AG04449 (cell line): ENCODE results near the gene MSL1.

ENCODE experiments used
- CTCF ChIA-PET: fragments of 350-600 bp; formaldehyde crosslinking; extraction: SDS; loops from one replicate; lab custom pipeline; 2021; ENCODE audit warnings: antibody characterized with exemption; lab: Yijun Ruan, JAX
- POLR2A ChIA-PET: fragments of 400-600, 350-600 bp; formaldehyde crosslinking; extraction: SDS; loops from one replicate; lab custom pipeline; 2020; ENCODE audit warnings: antibody characterized with exemption, inconsistent platforms; lab: Yijun Ruan, JAX
- DNase-seq: peaks from one replicate; pipeline ENCODE4 v3.0.0-alpha.2; 2010; ENCODE audit warnings: low read depth, low spot score
- H3K4me3 ChIP-seq: 2 replicates; pipeline ENCODE4 v1.5.1; 2011; ENCODE audit warnings: low read depth, mild to moderate bottlenecking, control low read depth, low read length
- TF ChIP-seq, protein P1 (sequence below): IDR thresholded peaks from one replicate; pipeline ENCODE4 v1.5.1; 2011; ENCODE audit warnings: mild to moderate bottlenecking, moderate library complexity, low read length, control low read depth, inconsistent platforms; ENCODE audit not compliant: insufficient read depth; ENCODE audit errors: missing control alignments

Gene MSL1

DNA sequence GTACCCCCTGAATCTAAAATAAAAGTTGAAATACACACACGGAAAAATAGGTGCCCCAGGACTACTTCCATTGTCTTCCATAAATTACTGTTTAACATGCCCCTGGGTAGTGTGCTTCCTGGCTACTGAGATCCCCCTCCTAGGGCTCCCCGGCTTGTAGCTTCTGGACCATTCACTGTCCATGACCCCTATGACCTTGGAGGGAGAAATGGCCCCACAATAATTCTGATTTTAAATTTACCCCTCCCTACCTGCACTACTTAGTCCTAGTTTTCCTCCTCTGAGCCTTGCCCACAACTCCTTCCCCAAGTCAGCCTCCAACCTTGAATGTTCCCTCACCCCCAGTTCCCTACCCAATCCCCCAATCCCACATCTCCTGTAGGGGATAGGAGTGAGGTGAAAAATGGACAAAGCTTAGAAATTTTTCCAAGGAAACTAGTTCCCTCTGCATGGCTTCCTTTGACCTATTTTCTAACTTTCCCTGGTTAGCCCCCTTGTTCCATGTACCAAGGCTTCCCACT lies 9.5 kb upstream of the MSL1 start:
- ChIA-PET POLR2A (interaction anchor here (0.9 to 5.7 kb wide), 6 partner anchors 10 to 79 kb away, joined by 3 to 74 read pairs (median 32); partner anchors contain the start of genes CASC3, MSL1 and NR1D1), CTCF (interaction anchor here (0.7 to 7.4 kb wide), 46 partner anchors 11 to 424 kb away, joined by 3 to 129 read pairs (median 7); partner anchors contain the start of genes CASC3, CSF3, MED24 and MSL1)
- TF ChIP-seq, protein P1, sequence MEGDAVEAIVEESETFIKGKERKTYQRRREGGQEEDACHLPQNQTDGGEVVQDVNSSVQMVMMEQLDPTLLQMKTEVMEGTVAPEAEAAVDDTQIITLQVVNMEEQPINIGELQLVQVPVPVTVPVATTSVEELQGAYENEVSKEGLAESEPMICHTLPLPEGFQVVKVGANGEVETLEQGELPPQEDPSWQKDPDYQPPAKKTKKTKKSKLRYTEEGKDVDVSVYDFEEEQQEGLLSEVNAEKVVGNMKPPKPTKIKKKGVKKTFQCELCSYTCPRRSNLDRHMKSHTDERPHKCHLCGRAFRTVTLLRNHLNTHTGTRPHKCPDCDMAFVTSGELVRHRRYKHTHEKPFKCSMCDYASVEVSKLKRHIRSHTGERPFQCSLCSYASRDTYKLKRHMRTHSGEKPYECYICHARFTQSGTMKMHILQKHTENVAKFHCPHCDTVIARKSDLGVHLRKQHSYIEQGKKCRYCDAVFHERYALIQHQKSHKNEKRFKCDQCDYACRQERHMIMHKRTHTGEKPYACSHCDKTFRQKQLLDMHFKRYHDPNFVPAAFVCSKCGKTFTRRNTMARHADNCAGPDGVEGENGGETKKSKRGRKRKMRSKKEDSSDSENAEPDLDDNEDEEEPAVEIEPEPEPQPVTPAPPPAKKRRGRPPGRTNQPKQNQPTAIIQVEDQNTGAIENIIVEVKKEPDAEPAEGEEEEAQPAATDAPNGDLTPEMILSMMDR: no peak
- DNase-seq: no peak
- no peak overlapping the region for H3K4me3 ChIP-seq

DNA sequence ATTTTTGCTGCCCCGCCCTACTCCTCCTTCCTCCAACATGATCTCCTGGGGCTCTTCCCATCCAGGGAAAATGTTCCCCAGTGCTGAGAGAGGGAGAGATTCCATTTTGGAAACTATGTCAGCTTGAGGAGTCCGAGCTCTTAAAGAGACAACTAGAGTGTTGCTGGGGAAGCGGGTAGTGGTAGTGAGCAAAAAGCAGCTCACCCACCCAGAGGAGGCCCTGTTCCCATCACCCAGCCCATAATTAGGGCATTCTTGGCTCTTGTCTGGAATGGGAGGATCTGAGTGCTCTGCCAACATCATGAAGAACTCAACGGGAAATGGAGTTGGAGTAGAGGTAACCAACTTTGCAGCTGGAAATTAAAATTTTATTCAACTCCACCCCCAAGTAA lies 9.1 kb upstream of the MSL1 start:
- no peak for DNase-seq
- TF ChIP-seq, protein P1: no peak
- H3K4me3 ChIP-seq: no peak overlapping the region
- CTCF ChIA-PET: interaction anchor here (0.7 to 7.4 kb wide), 47 partner anchors 11 to 240 kb away, joined by 3 to 129 read pairs (median 7); partner anchors contain the start of genes CASC3, CSF3, MSL1 and NR1D1
- POLR2A ChIA-PET: interaction anchor here (0.5 to 5.7 kb wide), 10 partner anchors 10 to 79 kb away, joined by 3 to 74 read pairs (median 6); partner anchors contain the start of genes CASC3, MSL1 and NR1D1

DNA sequence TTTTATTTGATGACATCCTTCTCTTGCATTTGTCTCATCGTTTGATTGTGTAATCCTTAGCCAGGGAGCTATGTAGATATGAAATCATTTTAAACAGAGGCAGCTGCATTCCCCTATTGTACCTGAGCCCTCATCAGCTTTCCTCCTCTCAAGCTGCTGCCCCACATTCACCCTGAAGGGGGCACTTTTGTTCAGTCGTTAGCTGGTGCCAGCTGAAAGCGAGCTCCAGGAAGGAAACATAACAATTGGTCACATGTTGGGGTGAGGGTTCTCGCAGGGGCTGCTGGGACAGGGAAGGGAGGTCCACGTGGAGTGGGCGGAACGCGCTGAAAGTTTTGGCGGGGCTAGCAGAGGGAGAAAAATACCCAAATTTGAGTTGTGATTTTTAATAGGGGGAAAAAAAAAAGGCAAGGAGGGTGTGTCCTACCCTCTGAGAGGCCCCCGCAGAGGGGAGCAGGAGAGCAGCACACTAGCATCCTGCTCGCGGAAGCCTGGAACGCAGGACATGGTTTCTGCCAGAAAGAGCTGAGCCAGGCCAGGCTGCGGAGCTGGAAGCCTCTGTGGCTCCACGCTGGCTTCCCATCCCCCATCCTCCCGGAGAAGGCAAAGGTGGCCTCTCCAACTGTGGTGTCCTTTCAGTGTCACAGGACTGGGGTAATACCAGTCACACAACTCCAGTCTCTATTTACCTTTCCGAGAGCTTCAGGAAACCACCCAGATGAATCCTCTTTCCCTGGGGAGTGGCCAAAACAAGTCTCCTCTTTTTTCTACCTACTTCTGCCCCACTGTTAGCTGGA lies 8.5 kb upstream of the MSL1 start:
- peak overlapping the region; percentile 51 for H3K4me3 ChIP-seq
- TF ChIP-seq, protein P1: peak; percentile 87
- DNase-seq: peak; percentile 77
- ChIA-PET CTCF (interaction anchor here (0.7 to 7.4 kb wide), 46 partner anchors 10 to 241 kb away, joined by 3 to 129 read pairs (median 7); partner anchors contain the start of genes CASC3, CDC6, CSF3 and MSL1), POLR2A (interaction anchor here (0.5 to 5.7 kb wide), 11 partner anchors 9 to 78 kb away, joined by 3 to 74 read pairs (median 4); partner anchors contain the start of genes CASC3, MED24, MSL1 and NR1D1)

DNA sequence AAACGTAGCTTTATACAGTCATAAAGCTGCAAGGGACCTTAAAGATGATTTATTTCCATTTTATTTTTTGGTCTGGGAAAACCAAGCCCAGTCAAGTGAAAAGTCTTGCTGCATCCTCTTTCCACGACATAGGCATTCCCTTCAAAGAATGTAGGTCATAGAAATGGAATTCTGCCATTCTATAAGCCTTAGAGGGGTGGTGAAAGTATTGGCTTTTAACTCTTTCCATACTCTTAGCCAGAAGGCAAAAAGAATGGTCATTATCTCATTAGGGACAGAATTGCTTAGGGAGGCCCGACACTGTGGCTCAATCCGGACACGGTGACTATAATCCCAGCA lies 7.9 kb upstream of the MSL1 start:
- no peak for DNase-seq
- ChIA-PET POLR2A (interaction anchor here (1.1 to 5.7 kb wide), 6 partner anchors 8 to 60 kb away, joined by 3 to 74 read pairs (median 12); partner anchors contain the start of genes CASC3, MED24, MSL1 and NR1D1), CTCF (interaction anchor here (0.8 to 7.4 kb wide), 28 partner anchors 10 to 188 kb away, joined by 3 to 129 read pairs (median 8); partner anchors contain the start of genes CASC3, CSF3, MSL1 and NR1D1)
- peak overlapping the region; percentile 51 for H3K4me3 ChIP-seq
- TF ChIP-seq, protein P1: no peak

DNA sequence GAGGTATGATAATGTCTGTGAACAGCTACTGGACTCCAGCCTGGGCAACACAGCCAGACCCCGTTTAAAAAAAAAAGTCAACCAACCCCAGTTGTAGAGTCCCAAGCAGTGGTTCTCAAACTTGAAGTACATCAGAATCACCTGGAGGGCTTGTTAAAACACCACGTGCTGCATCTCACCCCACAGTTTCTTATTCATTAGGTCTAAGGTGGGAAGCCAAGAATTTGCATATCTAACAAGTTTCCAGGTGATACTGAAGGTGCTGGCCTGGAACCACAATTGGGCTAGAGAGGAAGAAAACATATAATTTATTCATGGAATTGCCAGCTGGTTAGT lies 6.7 kb upstream of the MSL1 start:
- CTCF ChIA-PET: interaction anchor here (1.4 to 7.4 kb wide), 9 partner anchors 9 to 103 kb away, joined by 3 to 129 read pairs (median 49); partner anchors contain the start of genes MSL1 and NR1D1
- DNase-seq: no peak
- no peak overlapping the region for H3K4me3 ChIP-seq
- TF ChIP-seq, protein P1: no peak
- POLR2A ChIA-PET: interaction anchor here (1.2 to 5.7 kb wide), 3 partner anchors 7 to 61 kb away, joined by 3 to 74 read pairs (median 62); partner anchors contain the start of genes MED24, MSL1 and NR1D1
